Measurements from ENCODE around the gene ZG16. TPM values are rescaled to one million over a fixed set of nuclear protein-coding genes. Genes with fewer than 3 reads are reported as not detected.

The ZG16 gene
- not detected in 2 replicates for total RNA-seq (2014; rRNA removed; shearing (Covaris generic))

GRCh38 chr16:29777576-29778350 lies at the start of gene ZG16:
Gene ZG16, plus strand, starts transcription at chr16:29778256. Its CDS starts 1,011 bp downstream, at chr16:29779267.

GRCh38 chr16:29745853-29746345 lies 32.2 kb upstream of the ZG16 start, which contains the start of gene C16orf54:
Gene C16orf54, minus strand, starts transcription at chr16:29745990. Its CDS starts 1,039 bp downstream, at chr16:29744951.

GRCh38 chr16:29790183-29790948 lies 12.3 kb downstream of the ZG16 start, which contains the start of gene KIF22:
Gene KIF22, plus strand, starts transcription at chr16:29790751. Its CDS starts 9 bp downstream, at chr16:29790760.

GRCh38 chr16:29806099-29806579 lies 28.1 kb downstream of the ZG16 start, which contains the start of gene MAZ:
Gene MAZ, plus strand, starts transcription at chr16:29806529. Its CDS starts 173 bp downstream, at chr16:29806702.

GRCh38 chr16:29811896-29812665 lies 34.0 kb downstream of the ZG16 start, which contains the start of gene PRRT2:
Gene PRRT2, plus strand, starts transcription at chr16:29812193. Its CDS starts 862 bp downstream, at chr16:29813055.

GRCh38 chr16:29815793-29816693 lies 38.0 kb downstream of the ZG16 start, which contains the start of gene PAGR1:
Gene PAGR1, plus strand, starts transcription at chr16:29816152. Its CDS starts 374 bp downstream, at chr16:29816526.

GRCh38 chr16:29820271-29820701 lies 42.2 kb downstream of the ZG16 start, which contains the start of gene MVP:
Gene MVP, plus strand, starts transcription at chr16:29820462. Its CDS starts 10,088 bp downstream, at chr16:29830550.

Small RNA genes lying within 50 kb of the gene (small RNA-seq; reads per million reads assigned to genes)
- not detected for gene AC009133.6
- gene AC120114.4, result not detected

Other genes starting within 250 kb of the ZG16 start
- gene SPN, start 115.0 kb upstream of the ZG16 start, total RNA-seq (2014; rRNA removed; shearing (Covaris generic)), result 0.04 and 1.8 TPM in 2 replicates
- gene QPRT, start 99.1 kb upstream of the ZG16 start, total RNA-seq (2014; rRNA removed; shearing (Covaris generic)), result 0.57 and 0.61 TPM in 2 replicates
- gene C16orf54, start 32.3 kb upstream of the ZG16 start, total RNA-seq (2014; rRNA removed; shearing (Covaris generic)), result 0.85 and 1.3 TPM in 2 replicates
- 128 TPM in 2 replicates for gene KIF22, start 12.5 kb downstream of the ZG16 start, total RNA-seq (2014; rRNA removed; shearing (Covaris generic))
- 408 and 432 TPM in 2 replicates for gene MAZ, start 28.3 kb downstream of the ZG16 start, total RNA-seq (2014; rRNA removed; shearing (Covaris generic))
- gene PRRT2, start 33.9 kb downstream of the ZG16 start, total RNA-seq (2014; rRNA removed; shearing (Covaris generic)), result 3.4 and 4.0 TPM in 2 replicates
- 64.7 and 72.0 TPM in 2 replicates for gene PAGR1, start 37.9 kb downstream of the ZG16 start, total RNA-seq (2014; rRNA removed; shearing (Covaris generic))
- 115 and 119 TPM in 2 replicates for gene MVP, start 42.2 kb downstream of the ZG16 start, total RNA-seq (2014; rRNA removed; shearing (Covaris generic))
- 74.0 and 80.9 TPM in 2 replicates for gene CDIPT, start 85.0 kb downstream of the ZG16 start, total RNA-seq (2014; rRNA removed; shearing (Covaris generic))
- 19.9 and 22.6 TPM in 2 replicates for gene SEZ6L2, start 121.3 kb downstream of the ZG16 start, total RNA-seq (2014; rRNA removed; shearing (Covaris generic))
- 11.5 and 13.5 TPM in 2 replicates for gene ASPHD1, start 122.2 kb downstream of the ZG16 start, total RNA-seq (2014; rRNA removed; shearing (Covaris generic))
- gene KCTD13, start 148.0 kb downstream of the ZG16 start, total RNA-seq (2014; rRNA removed; shearing (Covaris generic)), result 25.9 and 27.7 TPM in 2 replicates
- gene TMEM219, start 183.8 kb downstream of the ZG16 start, total RNA-seq (2014; rRNA removed; shearing (Covaris generic)), result 62.7 and 66.0 TPM in 2 replicates
- gene TAOK2, start 195.6 kb downstream of the ZG16 start, total RNA-seq (2014; rRNA removed; shearing (Covaris generic)), result 33.6 and 37.5 TPM in 2 replicates
- 44.9 and 45.0 TPM in 2 replicates for gene HIRIP3, start 217.4 kb downstream of the ZG16 start, total RNA-seq (2014; rRNA removed; shearing (Covaris generic))
- gene INO80E, start 218.0 kb downstream of the ZG16 start, total RNA-seq (2014; rRNA removed; shearing (Covaris generic)), result 136 and 168 TPM in 2 replicates
- gene DOC2A, start 232.8 kb downstream of the ZG16 start, total RNA-seq (2014; rRNA removed; shearing (Covaris generic)), result 2.3 and 4.8 TPM in 2 replicates
- gene C16orf92, start 244.9 kb downstream of the ZG16 start, total RNA-seq (2014; rRNA removed; shearing (Covaris generic)), result not detected in 2 replicates

Measured in A375 (cell line).